ENCODE data around the gene THRB. TPM values are rescaled to one million over a fixed set of nuclear protein-coding genes. Genes with fewer than 3 reads are reported as not detected.

Gene THRB
- polyA plus RNA-seq, 1 of the 3 experiments (the other 2 are of a cell fraction): 0.02 TPM

DNA sequence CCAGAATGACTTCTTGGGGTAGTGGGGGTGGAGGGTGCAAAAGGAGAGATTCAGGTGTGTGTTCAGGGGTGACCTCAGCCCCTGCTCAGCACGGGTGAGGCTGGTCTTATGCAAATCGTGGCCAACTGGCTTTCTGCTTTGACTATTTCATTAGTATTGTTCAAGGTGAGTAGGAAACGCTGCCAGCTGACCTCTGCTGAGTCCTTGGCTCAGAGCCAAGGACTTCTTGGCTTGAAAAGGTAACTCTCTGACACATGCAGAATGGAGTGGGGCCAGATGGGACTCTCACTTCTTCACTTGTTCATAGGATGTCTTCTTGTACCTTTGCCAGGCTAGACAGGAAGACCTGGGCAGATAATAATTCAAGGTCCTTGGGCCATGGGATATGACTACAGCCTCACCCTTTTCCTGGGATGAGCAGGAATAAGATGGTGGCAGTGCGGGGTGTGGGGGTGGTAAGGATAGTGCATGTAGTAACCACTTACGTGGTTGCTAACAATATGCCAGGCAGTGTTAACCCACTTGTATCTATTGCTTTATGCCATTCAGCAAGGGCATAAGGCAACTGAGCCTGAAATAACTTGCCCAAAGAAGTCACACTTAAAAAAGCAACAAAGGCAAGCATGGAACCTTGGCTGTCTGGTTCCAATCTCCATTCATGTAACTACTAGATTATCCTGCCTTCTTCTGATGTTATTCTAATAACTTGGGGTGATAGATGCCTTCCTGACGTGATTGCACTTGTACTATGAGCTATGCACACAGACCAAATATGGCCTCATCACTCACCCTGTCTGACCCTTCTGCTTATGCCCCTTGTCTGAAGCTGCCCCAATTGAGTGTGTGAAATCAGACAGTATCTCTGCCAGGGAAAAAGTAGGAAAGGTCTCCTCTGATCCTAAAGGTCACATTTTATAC, 356.4 kb downstream of the THRB start:
- no peaks in the 10 kb centered on the region for H3F3A ChIP-seq (replicated peaks; ENCODE audit: insufficient read depth)
- H3K79me2 ChIP-seq (ENCODE audit: insufficient read depth): no peaks in the 10 kb centered on the region
- no peak overlapping the region for H3K27ac ChIP-seq (ENCODE audit: low read depth in 2 of 2, low read length in 1 of 2)
- H4K20me1 ChIP-seq (ENCODE audit: insufficient read depth): no peaks in the 10 kb centered on the region
- H2AFZ ChIP-seq (ENCODE audit: low read depth): no peak overlapping the region
- H3K9me3 ChIP-seq: no peaks in the 10 kb centered on the region
- no peaks in the 10 kb centered on the region for H3K9me2 ChIP-seq
- H3K4me3 ChIP-seq (ENCODE audit: low read depth in 2 of 2, low read length in 1 of 2): no peak overlapping the region
- ChIA-PET POLR2A (no interaction called here), CTCF (interaction anchor here (1.0 kb wide), 1 partner anchor 14 kb away, joined by 3 read pairs; no protein-coding TSS in a partner anchor)
- TF ChIP-seq SMC3 (IDR thresholded peaks at IDR 0.05; ENCODE audit: low read depth, low read length) (no peak), FOXJ3 (CRISPR knock-in tag; IDR thresholded peaks at IDR 0.05) (no peak), FOSL2 (IDR thresholded peaks at IDR 0.05; ENCODE audit: borderline replicate concordance, low read depth) (no peak), TAF1 (IDR thresholded peaks at IDR 0.05; ENCODE audit: borderline replicate concordance, low read depth, low read length) (no peak), NFIC (IDR thresholded peaks at IDR 0.05; ENCODE audit: borderline replicate concordance) (peak; percentile 59)
- TF ChIP-seq, protein P1, sequence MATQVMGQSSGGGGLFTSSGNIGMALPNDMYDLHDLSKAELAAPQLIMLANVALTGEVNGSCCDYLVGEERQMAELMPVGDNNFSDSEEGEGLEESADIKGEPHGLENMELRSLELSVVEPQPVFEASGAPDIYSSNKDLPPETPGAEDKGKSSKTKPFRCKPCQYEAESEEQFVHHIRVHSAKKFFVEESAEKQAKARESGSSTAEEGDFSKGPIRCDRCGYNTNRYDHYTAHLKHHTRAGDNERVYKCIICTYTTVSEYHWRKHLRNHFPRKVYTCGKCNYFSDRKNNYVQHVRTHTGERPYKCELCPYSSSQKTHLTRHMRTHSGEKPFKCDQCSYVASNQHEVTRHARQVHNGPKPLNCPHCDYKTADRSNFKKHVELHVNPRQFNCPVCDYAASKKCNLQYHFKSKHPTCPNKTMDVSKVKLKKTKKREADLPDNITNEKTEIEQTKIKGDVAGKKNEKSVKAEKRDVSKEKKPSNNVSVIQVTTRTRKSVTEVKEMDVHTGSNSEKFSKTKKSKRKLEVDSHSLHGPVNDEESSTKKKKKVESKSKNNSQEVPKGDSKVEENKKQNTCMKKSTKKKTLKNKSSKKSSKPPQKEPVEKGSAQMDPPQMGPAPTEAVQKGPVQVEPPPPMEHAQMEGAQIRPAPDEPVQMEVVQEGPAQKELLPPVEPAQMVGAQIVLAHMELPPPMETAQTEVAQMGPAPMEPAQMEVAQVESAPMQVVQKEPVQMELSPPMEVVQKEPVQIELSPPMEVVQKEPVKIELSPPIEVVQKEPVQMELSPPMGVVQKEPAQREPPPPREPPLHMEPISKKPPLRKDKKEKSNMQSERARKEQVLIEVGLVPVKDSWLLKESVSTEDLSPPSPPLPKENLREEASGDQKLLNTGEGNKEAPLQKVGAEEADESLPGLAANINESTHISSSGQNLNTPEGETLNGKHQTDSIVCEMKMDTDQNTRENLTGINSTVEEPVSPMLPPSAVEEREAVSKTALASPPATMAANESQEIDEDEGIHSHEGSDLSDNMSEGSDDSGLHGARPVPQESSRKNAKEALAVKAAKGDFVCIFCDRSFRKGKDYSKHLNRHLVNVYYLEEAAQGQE (IDR thresholded peaks at IDR 0.05; ENCODE audit: low read depth, low read length): no peak
- TF ChIP-seq, protein P2, sequence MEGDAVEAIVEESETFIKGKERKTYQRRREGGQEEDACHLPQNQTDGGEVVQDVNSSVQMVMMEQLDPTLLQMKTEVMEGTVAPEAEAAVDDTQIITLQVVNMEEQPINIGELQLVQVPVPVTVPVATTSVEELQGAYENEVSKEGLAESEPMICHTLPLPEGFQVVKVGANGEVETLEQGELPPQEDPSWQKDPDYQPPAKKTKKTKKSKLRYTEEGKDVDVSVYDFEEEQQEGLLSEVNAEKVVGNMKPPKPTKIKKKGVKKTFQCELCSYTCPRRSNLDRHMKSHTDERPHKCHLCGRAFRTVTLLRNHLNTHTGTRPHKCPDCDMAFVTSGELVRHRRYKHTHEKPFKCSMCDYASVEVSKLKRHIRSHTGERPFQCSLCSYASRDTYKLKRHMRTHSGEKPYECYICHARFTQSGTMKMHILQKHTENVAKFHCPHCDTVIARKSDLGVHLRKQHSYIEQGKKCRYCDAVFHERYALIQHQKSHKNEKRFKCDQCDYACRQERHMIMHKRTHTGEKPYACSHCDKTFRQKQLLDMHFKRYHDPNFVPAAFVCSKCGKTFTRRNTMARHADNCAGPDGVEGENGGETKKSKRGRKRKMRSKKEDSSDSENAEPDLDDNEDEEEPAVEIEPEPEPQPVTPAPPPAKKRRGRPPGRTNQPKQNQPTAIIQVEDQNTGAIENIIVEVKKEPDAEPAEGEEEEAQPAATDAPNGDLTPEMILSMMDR (IDR thresholded peaks at IDR 0.05): no peak
- TF ChIP-seq, protein P3, sequence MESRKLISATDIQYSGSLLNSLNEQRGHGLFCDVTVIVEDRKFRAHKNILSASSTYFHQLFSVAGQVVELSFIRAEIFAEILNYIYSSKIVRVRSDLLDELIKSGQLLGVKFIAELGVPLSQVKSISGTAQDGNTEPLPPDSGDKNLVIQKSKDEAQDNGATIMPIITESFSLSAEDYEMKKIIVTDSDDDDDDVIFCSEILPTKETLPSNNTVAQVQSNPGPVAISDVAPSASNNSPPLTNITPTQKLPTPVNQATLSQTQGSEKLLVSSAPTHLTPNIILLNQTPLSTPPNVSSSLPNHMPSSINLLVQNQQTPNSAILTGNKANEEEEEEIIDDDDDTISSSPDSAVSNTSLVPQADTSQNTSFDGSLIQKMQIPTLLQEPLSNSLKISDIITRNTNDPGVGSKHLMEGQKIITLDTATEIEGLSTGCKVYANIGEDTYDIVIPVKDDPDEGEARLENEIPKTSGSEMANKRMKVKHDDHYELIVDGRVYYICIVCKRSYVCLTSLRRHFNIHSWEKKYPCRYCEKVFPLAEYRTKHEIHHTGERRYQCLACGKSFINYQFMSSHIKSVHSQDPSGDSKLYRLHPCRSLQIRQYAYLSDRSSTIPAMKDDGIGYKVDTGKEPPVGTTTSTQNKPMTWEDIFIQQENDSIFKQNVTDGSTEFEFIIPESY (IDR thresholded peaks at IDR 0.05; ENCODE audit: borderline replicate concordance, low read depth): no peak
- no peak overlapping the region for H3K9ac ChIP-seq
- 92% methylated on average over 5 of the region's 6 CpGs for WGBS (ENCODE audit: low lambda C conversion rate)
- no peaks in the 10 kb centered on the region for H3K27me3 ChIP-seq (ENCODE audit: insufficient read depth)
- peaks cover 0 to 3% of the 10 kb centered on the region in 2 experiments; a peak in 1 of 4 replicates for H3K4me1 ChIP-seq (ENCODE audit: control insufficient read depth in 1 of 2, insufficient read depth in 2 of 2, low read depth in 1 of 2, low read length in 1 of 2)
- DNase-seq: no peak
- H3K36me3 ChIP-seq (replicated peaks in 1 of 2; ENCODE audit: control insufficient read depth in 1 of 2, insufficient read depth in 2 of 2, low read length in 1 of 2): no peaks in the 10 kb centered on the region
- no peak overlapping the region for H3K4me2 ChIP-seq
